ENCODE measurements around the gene HEYL.

DNA sequence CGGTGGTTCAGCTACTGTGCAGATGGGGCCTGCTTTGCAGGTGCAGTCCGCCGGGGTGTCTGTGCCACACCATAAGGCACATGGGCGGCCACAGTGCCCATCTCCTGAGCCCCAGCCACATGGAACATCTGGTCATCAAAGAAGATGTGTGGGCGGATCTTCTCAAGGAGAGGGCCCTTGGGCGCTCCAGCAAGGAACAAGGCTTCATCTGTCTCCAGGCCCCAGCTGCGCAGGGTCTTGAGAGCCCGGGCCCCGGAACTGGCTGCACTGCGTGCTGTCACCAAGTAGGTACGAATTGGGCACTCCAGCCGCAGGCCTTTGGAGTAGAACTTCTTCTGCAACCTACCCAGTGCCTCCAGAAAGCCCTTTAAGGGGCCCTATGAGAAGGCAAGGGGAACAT, 19.7 kb upstream of the HEYL start:
- no peak for TF ChIP-seq YY1 (IDR thresholded peaks at IDR 0.05; ENCODE audit: borderline replicate concordance in 1 of 3, control insufficient read depth in 1 of 3, extremely low read depth in 1 of 3, insufficient read depth in 3 of 3, insufficient read length in 1 of 3, insufficient replicate concordance in 2 of 3, low read depth in 1 of 3, low read length in 2 of 3)
- TF ChIP-seq, protein P1, sequence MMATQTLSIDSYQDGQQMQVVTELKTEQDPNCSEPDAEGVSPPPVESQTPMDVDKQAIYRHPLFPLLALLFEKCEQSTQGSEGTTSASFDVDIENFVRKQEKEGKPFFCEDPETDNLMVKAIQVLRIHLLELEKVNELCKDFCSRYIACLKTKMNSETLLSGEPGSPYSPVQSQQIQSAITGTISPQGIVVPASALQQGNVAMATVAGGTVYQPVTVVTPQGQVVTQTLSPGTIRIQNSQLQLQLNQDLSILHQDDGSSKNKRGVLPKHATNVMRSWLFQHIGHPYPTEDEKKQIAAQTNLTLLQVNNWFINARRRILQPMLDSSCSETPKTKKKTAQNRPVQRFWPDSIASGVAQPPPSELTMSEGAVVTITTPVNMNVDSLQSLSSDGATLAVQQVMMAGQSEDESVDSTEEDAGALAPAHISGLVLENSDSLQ (IDR thresholded peaks at IDR 0.05), result no peak
- no peak for TF ChIP-seq CTBP1 (IDR thresholded peaks at IDR 0.05; ENCODE audit: borderline replicate concordance)
- TF ChIP-seq, protein P2, sequence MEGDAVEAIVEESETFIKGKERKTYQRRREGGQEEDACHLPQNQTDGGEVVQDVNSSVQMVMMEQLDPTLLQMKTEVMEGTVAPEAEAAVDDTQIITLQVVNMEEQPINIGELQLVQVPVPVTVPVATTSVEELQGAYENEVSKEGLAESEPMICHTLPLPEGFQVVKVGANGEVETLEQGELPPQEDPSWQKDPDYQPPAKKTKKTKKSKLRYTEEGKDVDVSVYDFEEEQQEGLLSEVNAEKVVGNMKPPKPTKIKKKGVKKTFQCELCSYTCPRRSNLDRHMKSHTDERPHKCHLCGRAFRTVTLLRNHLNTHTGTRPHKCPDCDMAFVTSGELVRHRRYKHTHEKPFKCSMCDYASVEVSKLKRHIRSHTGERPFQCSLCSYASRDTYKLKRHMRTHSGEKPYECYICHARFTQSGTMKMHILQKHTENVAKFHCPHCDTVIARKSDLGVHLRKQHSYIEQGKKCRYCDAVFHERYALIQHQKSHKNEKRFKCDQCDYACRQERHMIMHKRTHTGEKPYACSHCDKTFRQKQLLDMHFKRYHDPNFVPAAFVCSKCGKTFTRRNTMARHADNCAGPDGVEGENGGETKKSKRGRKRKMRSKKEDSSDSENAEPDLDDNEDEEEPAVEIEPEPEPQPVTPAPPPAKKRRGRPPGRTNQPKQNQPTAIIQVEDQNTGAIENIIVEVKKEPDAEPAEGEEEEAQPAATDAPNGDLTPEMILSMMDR (IDR thresholded peaks at IDR 0.05 in 2 of 3, conservative IDR thresholded peaks at IDR 0.05 in 1 of 3; ENCODE audit: insufficient read depth in 2 of 3, low read depth in 1 of 3, low read length in 3 of 3), result no peak
- no peak for TF ChIP-seq CBX5 (IDR thresholded peaks at IDR 0.05; ENCODE audit: borderline replicate concordance, low read depth)
- TF ChIP-seq NRF1 (conservative IDR thresholded peaks at IDR 0.05 in 1 of 2, IDR thresholded peaks at IDR 0.05 in 1 of 2), result no peak
- TF ChIP-seq MAZ (CRISPR knock-in tag; conservative IDR thresholded peaks at IDR 0.05 in 1 of 2, IDR thresholded peaks at IDR 0.05 in 1 of 2), result no peak
- TF ChIP-seq TOE1 (IDR thresholded peaks at IDR 0.05; ENCODE audit: borderline replicate concordance), result no peak
- no peak for TF ChIP-seq TOE1 (CRISPR knock-in tag; IDR thresholded peaks at IDR 0.05; ENCODE audit: borderline replicate concordance, low read depth)
- TF ChIP-seq, protein P3, sequence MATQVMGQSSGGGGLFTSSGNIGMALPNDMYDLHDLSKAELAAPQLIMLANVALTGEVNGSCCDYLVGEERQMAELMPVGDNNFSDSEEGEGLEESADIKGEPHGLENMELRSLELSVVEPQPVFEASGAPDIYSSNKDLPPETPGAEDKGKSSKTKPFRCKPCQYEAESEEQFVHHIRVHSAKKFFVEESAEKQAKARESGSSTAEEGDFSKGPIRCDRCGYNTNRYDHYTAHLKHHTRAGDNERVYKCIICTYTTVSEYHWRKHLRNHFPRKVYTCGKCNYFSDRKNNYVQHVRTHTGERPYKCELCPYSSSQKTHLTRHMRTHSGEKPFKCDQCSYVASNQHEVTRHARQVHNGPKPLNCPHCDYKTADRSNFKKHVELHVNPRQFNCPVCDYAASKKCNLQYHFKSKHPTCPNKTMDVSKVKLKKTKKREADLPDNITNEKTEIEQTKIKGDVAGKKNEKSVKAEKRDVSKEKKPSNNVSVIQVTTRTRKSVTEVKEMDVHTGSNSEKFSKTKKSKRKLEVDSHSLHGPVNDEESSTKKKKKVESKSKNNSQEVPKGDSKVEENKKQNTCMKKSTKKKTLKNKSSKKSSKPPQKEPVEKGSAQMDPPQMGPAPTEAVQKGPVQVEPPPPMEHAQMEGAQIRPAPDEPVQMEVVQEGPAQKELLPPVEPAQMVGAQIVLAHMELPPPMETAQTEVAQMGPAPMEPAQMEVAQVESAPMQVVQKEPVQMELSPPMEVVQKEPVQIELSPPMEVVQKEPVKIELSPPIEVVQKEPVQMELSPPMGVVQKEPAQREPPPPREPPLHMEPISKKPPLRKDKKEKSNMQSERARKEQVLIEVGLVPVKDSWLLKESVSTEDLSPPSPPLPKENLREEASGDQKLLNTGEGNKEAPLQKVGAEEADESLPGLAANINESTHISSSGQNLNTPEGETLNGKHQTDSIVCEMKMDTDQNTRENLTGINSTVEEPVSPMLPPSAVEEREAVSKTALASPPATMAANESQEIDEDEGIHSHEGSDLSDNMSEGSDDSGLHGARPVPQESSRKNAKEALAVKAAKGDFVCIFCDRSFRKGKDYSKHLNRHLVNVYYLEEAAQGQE (IDR thresholded peaks at IDR 0.05; ENCODE audit: borderline replicate concordance), result no peak
- TF ChIP-seq, protein P3 (CRISPR knock-in tag; IDR thresholded peaks at IDR 0.05; ENCODE audit: low read depth), result no peak
- TF ChIP-seq ELF1 (tag; IDR thresholded peaks at IDR 0.05), result no peak
- TF ChIP-seq CEBPB (tag; IDR thresholded peaks at IDR 0.05), result no peak
- TF ChIP-seq ZSCAN29 (IDR thresholded peaks at IDR 0.05), result no peak
- TF ChIP-seq TAF9B (IDR thresholded peaks at IDR 0.05; ENCODE audit: partially characterized antibody), result no peak

Measured in K562 (cell line).